Measurements from ENCODE around the gene ZNF565.

- TF ChIP-seq CTCF (IDR thresholded peaks at IDR 0.05; ENCODE audit: insufficient read depth, low read length) = no peak
- no peak for TF ChIP-seq POLR2AphosphoS5 (IDR thresholded peaks at IDR 0.05; ENCODE audit: low read depth)
- TF ChIP-seq, protein P1, sequence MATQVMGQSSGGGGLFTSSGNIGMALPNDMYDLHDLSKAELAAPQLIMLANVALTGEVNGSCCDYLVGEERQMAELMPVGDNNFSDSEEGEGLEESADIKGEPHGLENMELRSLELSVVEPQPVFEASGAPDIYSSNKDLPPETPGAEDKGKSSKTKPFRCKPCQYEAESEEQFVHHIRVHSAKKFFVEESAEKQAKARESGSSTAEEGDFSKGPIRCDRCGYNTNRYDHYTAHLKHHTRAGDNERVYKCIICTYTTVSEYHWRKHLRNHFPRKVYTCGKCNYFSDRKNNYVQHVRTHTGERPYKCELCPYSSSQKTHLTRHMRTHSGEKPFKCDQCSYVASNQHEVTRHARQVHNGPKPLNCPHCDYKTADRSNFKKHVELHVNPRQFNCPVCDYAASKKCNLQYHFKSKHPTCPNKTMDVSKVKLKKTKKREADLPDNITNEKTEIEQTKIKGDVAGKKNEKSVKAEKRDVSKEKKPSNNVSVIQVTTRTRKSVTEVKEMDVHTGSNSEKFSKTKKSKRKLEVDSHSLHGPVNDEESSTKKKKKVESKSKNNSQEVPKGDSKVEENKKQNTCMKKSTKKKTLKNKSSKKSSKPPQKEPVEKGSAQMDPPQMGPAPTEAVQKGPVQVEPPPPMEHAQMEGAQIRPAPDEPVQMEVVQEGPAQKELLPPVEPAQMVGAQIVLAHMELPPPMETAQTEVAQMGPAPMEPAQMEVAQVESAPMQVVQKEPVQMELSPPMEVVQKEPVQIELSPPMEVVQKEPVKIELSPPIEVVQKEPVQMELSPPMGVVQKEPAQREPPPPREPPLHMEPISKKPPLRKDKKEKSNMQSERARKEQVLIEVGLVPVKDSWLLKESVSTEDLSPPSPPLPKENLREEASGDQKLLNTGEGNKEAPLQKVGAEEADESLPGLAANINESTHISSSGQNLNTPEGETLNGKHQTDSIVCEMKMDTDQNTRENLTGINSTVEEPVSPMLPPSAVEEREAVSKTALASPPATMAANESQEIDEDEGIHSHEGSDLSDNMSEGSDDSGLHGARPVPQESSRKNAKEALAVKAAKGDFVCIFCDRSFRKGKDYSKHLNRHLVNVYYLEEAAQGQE (IDR thresholded peaks at IDR 0.05; ENCODE audit: insufficient replicate concordance, low read depth) = no peak
- no peak for TF ChIP-seq SPI1 (IDR thresholded peaks at IDR 0.05; ENCODE audit: borderline replicate concordance, low read depth)
- no peak for TF ChIP-seq GABPA (IDR thresholded peaks at IDR 0.05; ENCODE audit: low read depth)
Measured at GRCh38 chr19:36203293-36203692, 11.2 kb downstream of the ZNF565 start.
